Psoas muscle (tissue), 8 donors: ENCODE results near the gene CCT7. TPM values are rescaled to one million over a fixed set of nuclear protein-coding genes. Genes with fewer than 3 reads are reported as not detected.

Experiments used
- ATAC-seq, 4 donors: fragments of 200-7000 bp; cut with Tn5 transposase; one replicate each; pipeline ENCODE4 v1.9.1; 2020; ENCODE audit warnings: moderate library complexity in 3 of 4, mild to moderate bottlenecking in 2 of 4
- DNase-seq, 2 donors: peaks; one replicate each; pipeline ENCODE4 v3.0.0-alpha.2; 2020
- H3K27ac ChIP-seq: fragments of 200-600 bp; one replicate; pipeline ENCODE4 v1.8.0; 2022
- H3K27me3 ChIP-seq, 3 donors: fragments of 200-600 bp in 1 of 3; one replicate each; pipeline versions ENCODE4 v1.6.1 to v1.8.0; 2013 to 2022; ENCODE audit warnings: low read length in 2 of 3, mild to moderate bottlenecking in 2 of 3, moderate library complexity in 1 of 3; ENCODE audit not compliant: insufficient read depth in 3 of 3
- H3K36me3 ChIP-seq, 2 donors: fragments of 200-600 bp in 1 of 2; one replicate each; pipeline versions ENCODE4 v1.6.1 to v1.8.0; 2013 to 2022; ENCODE audit warnings: low read depth in 1 of 2, mild to moderate bottlenecking in 1 of 2, moderate library complexity in 1 of 2; ENCODE audit not compliant: insufficient read depth in 1 of 2
- H3K4me1 ChIP-seq: fragments of 200-600 bp; one replicate; pipeline ENCODE4 v1.8.0; 2022
- H3K4me3 ChIP-seq: fragments of 200-600 bp; one replicate; pipeline ENCODE4 v1.8.0; 2022; ENCODE audit warnings: mild to moderate bottlenecking
- H3K9me3 ChIP-seq: fragments of 200-600 bp; one replicate; pipeline ENCODE4 v1.8.0; 2022
- CTCF ChIP-seq: fragments of 200-600 bp; IDR thresholded peaks from one replicate; pipeline ENCODE4 v1.8.0; 2022; ENCODE audit warnings: antibody characterized with exemption
- whole genome bisulfite sequencing, 3 donors: extraction: QIAGEN DNeasy Blood & Tissue Kit; methylation state at CpG; one replicate each; pipeline versions ENCODE4 v1.1.6 to v1.1.7; 2013; 5-methylcytosine and 5-hydroxymethylcytosine counted together
- intact Hi-C, 2 donors: fragments of 100-400 bp; cut with DNase I; formaldehyde crosslinking; loops; one replicate each; pipeline versions ENCODE4 v1.11.0 to v1.14.2; 2022
- polyA plus RNA-seq, 3 donors: library from polyadenylated mRNA; stranded (reverse); fragments of 200-250 nt; gene quantifications; one replicate each; pipeline ENCODE4 v1.2.3, GENCODE V29; 2013
- total RNA-seq, 4 donors: library from RNA; stranded (reverse); fragmentation: NEBNext Ultra II Directional in 2 of 4; extraction: Animal tissue kit (Norgen Biotek cat#: 25700) in 2 of 4; gene quantifications; one replicate each; pipeline versions ENCODE4 v1.2.1 to v1.2.4, GENCODE V29; 2021 to 2023
- donor health status: healthy with polysubstance abuse.
- donor health status: DM: no; HTN: no; CAD: no; lungs with moderate emphysema.
- donor health status: Bipolar disorder and iron deficiency.
- donor health status: healthy.
- donor health status: DM: yes; HTN: yes; CAD: no.
- donor health status: DM: no; HTN: no; CAD: no.
- donor health status: DM: no; HTN: no; CAD: no.
- donor health status: DM: yes; HTN: yes; CAD: no.

The CCT7 gene
- total and polyA plus RNA-seq, 7 donors: 249 to 316 (median 275) TPM

GRCh38 chr2:73266061-73266901 lies 32.2 kb downstream of the CCT7 start:
- ATAC-seq: no peak
- H3K27me3 ChIP-seq: peaks cover 0 to 53% (median 24%) of the 10 kb centered on the region in 3 donors
- WGBS, 3 donors: 37 to 51% (median 38%) methylated on average over 24 to 26 of the region's 26 CpGs
- H3K36me3 ChIP-seq: no peaks in the 10 kb centered on the region
- no peaks in the 10 kb centered on the region for H3K9me3 ChIP-seq
- H3K4me1 ChIP-seq: no peaks in the 10 kb centered on the region
- no peak overlapping the region for H3K4me3 ChIP-seq
- TF ChIP-seq CTCF: no peak
- DNase-seq: no peak
- intact Hi-C loops: no loop called here
- H3K27ac ChIP-seq: no peak overlapping the region

GRCh38 chr2:73267008-73267407 lies 32.9 kb downstream of the CCT7 start:
- Histone ChIP-seq H3K9me3 (no peaks in the 10 kb centered on the region), H3K27ac (no peak overlapping the region), H3K36me3 (no peaks in the 10 kb centered on the region), H3K27me3 (peaks cover 0 to 53% (median 24%) of the 10 kb centered on the region in 3 donors), H3K4me1 (no peaks in the 10 kb centered on the region), H3K4me3 (no peak overlapping the region)
- no peak for TF ChIP-seq CTCF
- no peak for ATAC-seq
- 94 to 96% (median 96%) methylated on average over 4 of the region's 4 CpGs for WGBS, 3 donors
- no peak for DNase-seq
- intact Hi-C loops: no loop called here

GRCh38 chr2:73268366-73268829 lies 34.3 kb downstream of the CCT7 start:
- intact Hi-C loops: no loop called here
- no peak for DNase-seq
- Histone ChIP-seq H3K27me3 (peaks cover 0 to 53% (median 24%) of the 10 kb centered on the region in 3 donors), H3K4me3 (peak overlapping the region; percentile 46), H3K4me1 (no peaks in the 10 kb centered on the region), H3K36me3 (no peaks in the 10 kb centered on the region), H3K9me3 (no peaks in the 10 kb centered on the region), H3K27ac (no peak overlapping the region)
- WGBS, 3 donors: 26 to 34% (median 27%) methylated on average over 14 of the region's 14 CpGs
- ATAC-seq: peak in 1 of 4 donors; percentile 9
- no peak for TF ChIP-seq CTCF

GRCh38 chr2:73268830-73269685 lies 35.0 kb downstream of the CCT7 start:
- intact Hi-C loops: no loop called here
- peak; percentile 44 to 76 (median 64) for ATAC-seq
- peak in 1 of 2 donors; percentile 50 for DNase-seq

More at GRCh38 chr2:73268830-73269685, 35.0 kb downstream of the CCT7 start:
- Histone ChIP-seq H3K4me1 (no peaks in the 10 kb centered on the region), H3K27me3 (peaks cover 0 to 53% (median 24%) of the 10 kb centered on the region in 3 donors), H3K9me3 (no peaks in the 10 kb centered on the region), H3K4me3 (peak overlapping the region; percentile 46), H3K36me3 (no peaks in the 10 kb centered on the region), H3K27ac (no peak overlapping the region)
- 2 to 4% (median 2%) methylated on average over 72 to 113 of the region's 113 CpGs for WGBS, 3 donors
- TF ChIP-seq CTCF: peak; percentile 6
